ENCODE data around the gene CACYBP. TPM values are rescaled to one million over a fixed set of nuclear protein-coding genes. Genes with fewer than 3 reads are reported as not detected.
"Not testable (repeated sequence)": the region's sequence is repeated elsewhere in the genome, so short reads cannot be mapped to it uniquely, and the experiment has no call there.

CACYBP gene
- total RNA-seq, 1 donor from 2014 or later: 74.4 TPM

- Histone ChIP-seq H3K27ac (no peak overlapping the region), H3K4me1 (no peaks in the 10 kb centered on the region), H3K4me3 (no peak overlapping the region), H3K27me3 (ENCODE audit: low read depth) (no peaks in the 10 kb centered on the region), H3K9me3 (no peaks in the 10 kb centered on the region), H3K36me3 (peaks cover 100% of the 10 kb centered on the region)
- DNase-seq (no peak), ATAC-seq (no peak)
- TF ChIP-seq, protein P1, sequence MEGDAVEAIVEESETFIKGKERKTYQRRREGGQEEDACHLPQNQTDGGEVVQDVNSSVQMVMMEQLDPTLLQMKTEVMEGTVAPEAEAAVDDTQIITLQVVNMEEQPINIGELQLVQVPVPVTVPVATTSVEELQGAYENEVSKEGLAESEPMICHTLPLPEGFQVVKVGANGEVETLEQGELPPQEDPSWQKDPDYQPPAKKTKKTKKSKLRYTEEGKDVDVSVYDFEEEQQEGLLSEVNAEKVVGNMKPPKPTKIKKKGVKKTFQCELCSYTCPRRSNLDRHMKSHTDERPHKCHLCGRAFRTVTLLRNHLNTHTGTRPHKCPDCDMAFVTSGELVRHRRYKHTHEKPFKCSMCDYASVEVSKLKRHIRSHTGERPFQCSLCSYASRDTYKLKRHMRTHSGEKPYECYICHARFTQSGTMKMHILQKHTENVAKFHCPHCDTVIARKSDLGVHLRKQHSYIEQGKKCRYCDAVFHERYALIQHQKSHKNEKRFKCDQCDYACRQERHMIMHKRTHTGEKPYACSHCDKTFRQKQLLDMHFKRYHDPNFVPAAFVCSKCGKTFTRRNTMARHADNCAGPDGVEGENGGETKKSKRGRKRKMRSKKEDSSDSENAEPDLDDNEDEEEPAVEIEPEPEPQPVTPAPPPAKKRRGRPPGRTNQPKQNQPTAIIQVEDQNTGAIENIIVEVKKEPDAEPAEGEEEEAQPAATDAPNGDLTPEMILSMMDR (IDR thresholded peaks at IDR 0.05): no peak
- intact Hi-C loops (cut with DNase I): no loop called here
Observed at GRCh38 chr1:175009532-175009931, 9.8 kb downstream of the CACYBP start.

GRCh38 chr1:175013445-175013844 lies 13.7 kb downstream of the CACYBP start:
- peaks cover 100% of the 10 kb centered on the region for H3K36me3 ChIP-seq
- H3K27me3 ChIP-seq (ENCODE audit: low read depth): no peaks in the 10 kb centered on the region

GRCh38 chr1:175015243-175015642 lies 15.5 kb downstream of the CACYBP start:
- peak in 1 of 2 donors; percentile 28 for ATAC-seq
- H3K9me3 ChIP-seq: no peaks in the 10 kb centered on the region
- H3K27ac ChIP-seq: no peak overlapping the region
- DNase-seq: no peak
- H3K4me1 ChIP-seq: no peaks in the 10 kb centered on the region
- intact Hi-C loops (cut with DNase I): no loop called here
- H3K36me3 ChIP-seq: peaks cover 87% of the 10 kb centered on the region
- no peaks in the 10 kb centered on the region for H3K27me3 ChIP-seq (ENCODE audit: low read depth)
- no peak overlapping the region for H3K4me3 ChIP-seq
- TF ChIP-seq, protein P1 (IDR thresholded peaks at IDR 0.05): no peak

More at GRCh38 chr1:175013445-175013844, 13.7 kb downstream of the CACYBP start:
- Histone ChIP-seq H3K27ac (no peak overlapping the region), H3K4me1 (no peaks in the 10 kb centered on the region), H3K9me3 (no peaks in the 10 kb centered on the region), H3K4me3 (no peak overlapping the region)
- ATAC-seq: no peak
- TF ChIP-seq, protein P1 (IDR thresholded peaks at IDR 0.05): no peak
- intact Hi-C loops (cut with DNase I): no loop called here
- no peak for DNase-seq

- no peak for DNase-seq
- intact Hi-C loops (cut with DNase I): no loop called here
- Histone ChIP-seq H3K27ac (no peak overlapping the region), H3K9me3 (no peaks in the 10 kb centered on the region), H3K4me3 (no peak overlapping the region), H3K36me3 (peaks cover 46% of the 10 kb centered on the region), H3K27me3 (ENCODE audit: low read depth) (no peaks in the 10 kb centered on the region), H3K4me1 (peaks cover 21% of the 10 kb centered on the region)
- TF ChIP-seq, protein P1 (IDR thresholded peaks at IDR 0.05): no peak
- no peak for ATAC-seq
Observed at GRCh38 chr1:175019524-175019923, 19.8 kb downstream of the CACYBP start.

DNA sequence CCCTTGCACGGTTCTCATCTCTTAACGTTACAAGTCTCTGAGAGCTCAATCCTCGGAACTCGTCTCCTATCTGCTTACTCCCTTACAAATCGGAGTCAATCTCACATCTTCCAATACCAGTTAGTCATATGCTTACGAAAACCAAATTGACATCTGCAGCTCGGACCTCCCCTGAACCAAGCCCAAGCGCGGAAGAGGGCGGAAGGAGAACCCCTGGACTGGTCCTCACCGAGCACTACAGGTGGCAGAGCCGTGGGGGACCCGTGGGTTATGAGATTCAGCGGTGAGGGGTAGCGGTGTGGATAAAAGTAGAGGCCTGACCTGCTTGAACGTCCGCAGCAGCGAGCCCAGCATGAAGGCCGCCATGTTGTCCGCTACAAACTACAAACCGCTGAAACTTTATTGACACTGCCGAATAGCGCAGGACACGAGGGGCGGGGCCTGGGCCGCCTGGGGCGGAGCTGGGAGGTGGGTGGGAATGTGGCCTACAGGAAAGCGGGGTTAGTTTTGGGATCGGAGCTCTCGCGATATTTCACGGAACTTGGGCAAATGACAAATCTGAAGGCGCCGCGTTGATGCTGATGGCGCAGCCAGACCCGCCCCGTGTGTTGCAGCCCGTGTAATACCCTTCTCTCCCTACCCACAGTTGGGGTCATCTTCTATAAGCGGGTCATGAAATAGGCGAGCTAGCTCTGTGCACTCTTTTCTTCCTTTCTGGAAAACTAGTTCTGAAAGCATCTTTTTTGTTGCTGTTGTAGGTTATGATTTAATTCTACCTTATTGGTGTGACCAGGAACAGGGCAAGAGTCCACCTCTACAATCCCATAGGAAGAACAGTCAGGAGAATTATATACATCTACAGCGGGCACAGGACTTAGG lies 23.5 kb downstream of the CACYBP start, which contains the start of gene MRPS14:
MRPS14 (minus strand) TSS at position 383 of the 879 bp plus-strand sequence; CDS start at position 366, 17 bp downstream.
- intact Hi-C loops (cut with DNase I): no loop called here
- DNase-seq: peak; percentile 97
- Histone ChIP-seq H3K27me3 (ENCODE audit: low read depth) (no peaks in the 10 kb centered on the region), H3K36me3 (peaks cover 8% of the 10 kb centered on the region), H3K4me1 (peaks cover 21% of the 10 kb centered on the region), H3K4me3 (peak within 1 kb of the TSS; percentile 79), H3K27ac (peak within 1 kb of the TSS; percentile 80), H3K9me3 (no peaks in the 10 kb centered on the region)
- TF ChIP-seq, protein P1 (IDR thresholded peaks at IDR 0.05): no peak
- peak; percentile 100 for ATAC-seq

GRCh38 chr1:175023922-175024242 lies 24.1 kb downstream of the CACYBP start:
- Histone ChIP-seq H3K4me3 (peak overlapping the region; percentile 79), H3K4me1 (peaks cover 21% of the 10 kb centered on the region), H3K27ac (peak overlapping the region; percentile 80)
- ATAC-seq; H3K36me3 ChIP-seq; H3K27me3 ChIP-seq (ENCODE audit: low read depth); H3K9me3 ChIP-seq; DNase-seq; intact Hi-C loops (cut with DNase I): not testable (repeated sequence)

All from lower lobe of right lung (tissue), 2 donors.